K562 (cell line): ENCODE data around the gene CDK11A. TPM values are rescaled to one million over a fixed set of nuclear protein-coding genes. Genes with fewer than 3 reads are reported as not detected.
"Not testable (repeated sequence)": the region's sequence is repeated elsewhere in the genome, so short reads cannot be mapped to it uniquely, and the experiment has no call there.

ENCODE experiments used
- ATAC-seq: fragments of 200-7000 bp; cut with Tn5 transposase; 3 replicates; pipeline ENCODE4 v1.9.1; 2020; ENCODE audit warnings: moderate library complexity
- BruUV-seq: library from RNA; stranded (reverse); fragments of 400-500 nt; replicated peaks from 2 replicates; lab custom pipeline; 2021; lab: Mats Ljungman, UMichigan
- CTCF ChIA-PET: fragments of 300-600 bp; formaldehyde crosslinking; extraction: SDS; loops from one replicate; lab custom pipeline; 2021; ENCODE audit warnings: low intra/inter-chr PET ratio; lab: Yijun Ruan, JAX
- POLR2A ChIA-PET: fragments of 300-600, 350-650 bp; sonication (Branson Sonifier 250); formaldehyde crosslinking; extraction: SDS; loops from one replicate; lab custom pipeline; 2021; ENCODE audit warnings: antibody characterized with exemption, inconsistent platforms; lab: Yijun Ruan, JAX
- DNase-seq, 4 experiments: peaks; one replicate each; pipeline versions ENCODE4 v3.0.0 to v3.0.0-alpha.2; 2011 to 2018; ENCODE audit warnings: low spot score in 3 of 4, mixed read lengths in 3 of 4; ENCODE audit errors: extremely low read depth in 1 of 4
- FAIRE-seq: peaks from 2 replicates; lab custom pipeline; 2011; peaks lifted over from hg19 to GRCh38; lab: Jason Lieb, UNC
- H2AFZ ChIP-seq: 2 replicates; pipeline ENCODE4 v1.6.0; 2011; ENCODE audit warnings: low read depth, low read length, control low read depth, inconsistent platforms
- H3K27ac ChIP-seq: fragments of 200-600 bp; 3 replicates; pipeline ENCODE4 v1.8.0; 2011; ENCODE audit warnings: low read depth, mild to moderate bottlenecking, control low read depth, inconsistent platforms, low read length, moderate library complexity, mixed read lengths; ENCODE audit errors: extremely low read depth
- H3K27me3 ChIP-seq, 2 experiments: fragments of 300-600 bp in 1 of 2; 2 replicates in 1 of 2; 3 replicates in 1 of 2; pipeline versions ENCODE4 v1.6.0 to v1.8.0; 2011; ENCODE audit warnings: inconsistent platforms in 2 of 2, low read length in 2 of 2, mild to moderate bottlenecking in 1 of 2, mixed read lengths in 1 of 2, moderate library complexity in 1 of 2; ENCODE audit not compliant: control insufficient read depth in 2 of 2, insufficient read depth in 2 of 2
- H3K36me3 ChIP-seq: fragments of 300-600 bp; 3 replicates; pipeline ENCODE4 v1.8.0; 2011; ENCODE audit warnings: mild to moderate bottlenecking, low read length, inconsistent platforms; ENCODE audit not compliant: control insufficient read depth, insufficient read depth
- H3K4me1 ChIP-seq, 2 experiments: fragments of 200-600 bp in 1 of 2; replicated peaks in 1 of 2; 2 replicates in 1 of 2; 3 replicates in 1 of 2; pipeline versions ENCODE4 v1.5.1 to v1.8.0; 2011; ENCODE audit warnings: inconsistent platforms in 2 of 2, low read length in 2 of 2, mild to moderate bottlenecking in 1 of 2, mixed read lengths in 1 of 2, moderate library complexity in 1 of 2; ENCODE audit not compliant: control insufficient read depth in 2 of 2, insufficient read depth in 2 of 2
- H3K4me2 ChIP-seq: 2 replicates; pipeline ENCODE4 v1.6.1; 2011; ENCODE audit warnings: low read length, control low read depth, inconsistent platforms, mixed read lengths; ENCODE audit not compliant: insufficient read depth
- H3K4me3 ChIP-seq: fragments of 200-600 bp; sonication (generic), shearing (Covaris generic); 2 replicates; pipeline ENCODE4 v1.5.1; 2016; ENCODE audit warnings: control low read depth, inconsistent platforms
- H3K79me2 ChIP-seq: fragments of 200-600 bp; 3 replicates; pipeline ENCODE4 v1.8.0; 2011; ENCODE audit warnings: low read length, inconsistent platforms; ENCODE audit not compliant: control insufficient read depth, insufficient read depth
- H3K9ac ChIP-seq, 2 experiments: 2 replicates each; pipeline versions ENCODE4 v1.6.0 to v1.6.1; 2011; ENCODE audit warnings: low read depth in 2 of 2, low read length in 2 of 2, control low read depth in 1 of 2, inconsistent platforms in 1 of 2, mild to moderate bottlenecking in 1 of 2, mixed read lengths in 1 of 2; ENCODE audit not compliant: insufficient read depth in 1 of 2
- H3K9me1 ChIP-seq: one replicate; pipeline ENCODE4 v1.6.0; 2011; ENCODE audit warnings: inconsistent platforms, mild to moderate bottlenecking, low read length, moderate library complexity; ENCODE audit not compliant: control insufficient read depth, insufficient read depth
- H3K9me3 ChIP-seq: replicated peaks from 2 replicates; pipeline ENCODE4 v1.5.1; 2011; ENCODE audit warnings: low read depth, low read length, inconsistent platforms; ENCODE audit not compliant: control insufficient read depth, insufficient read depth
- H4K20me1 ChIP-seq: replicated peaks from 2 replicates; pipeline ENCODE4 v1.6.1; 2011; ENCODE audit warnings: low read length, inconsistent platforms, mixed read lengths; ENCODE audit not compliant: control insufficient read depth, insufficient read depth
- HDAC2 ChIP-seq: fragments of 450-650 bp; IDR thresholded peaks from 2 replicates; pipeline ENCODE4 v1.6.1; 2016; ENCODE audit warnings: mild to moderate bottlenecking
- LCOR ChIP-seq: sonication (generic); formaldehyde crosslinking; IDR thresholded peaks from 2 replicates; pipeline ENCODE4 v1.8.0; 2022; ENCODE audit warnings: mild to moderate bottlenecking, missing genetic modification reagents
- MAFF ChIP-seq: IDR thresholded peaks from 2 replicates; pipeline ENCODE4 v1.6.1; 2012; ENCODE audit warnings: low read length, improper control_type of control experiment
- NR2C1 ChIP-seq, 2 experiments: fragments of 450-650 bp; IDR thresholded peaks; 2 replicates each; pipeline ENCODE4 v1.6.1; 2017; ENCODE audit warnings: mild to moderate bottlenecking in 2 of 2, antibody characterized with exemption in 1 of 2, inconsistent platforms in 1 of 2, missing compliant biosample characterization in 1 of 2, missing genetic modification characterization in 1 of 2
- POLR2AphosphoS5 ChIP-seq: IDR thresholded peaks from 2 replicates; pipeline ENCODE4 v1.6.1; 2011; ENCODE audit warnings: mild to moderate bottlenecking, low read depth, low read length, moderate library complexity; ENCODE audit not compliant: control insufficient read depth, insufficient read depth
- WGBS: fragments of 100-300 bp; shearing (Covaris generic); methylation state at CpG from one replicate; pipeline ENCODE4 v1.1.6; 2016; ENCODE audit warnings: low coverage, mixed read lengths; ENCODE audit not compliant: insufficient coverage; ENCODE audit errors: missing lambda C conversion rate; 5-methylcytosine and 5-hydroxymethylcytosine counted together
- in situ Hi-C: fragments of 300-500 bp; cut with MboI; formaldehyde crosslinking; loops from 4 replicates; pipeline ENCODE4 v1.15.0; 2018; ENCODE audit warnings: inconsistent platforms, mixed read lengths
- intact Hi-C: fragments of 100-400 bp; cut with micrococcal nuclease; formaldehyde crosslinking; loops from 2 replicates; pipeline ENCODE4 v1.14.2; 2022
- polyA plus RNA-seq, 8 experiments: library from polyadenylated mRNA; depleted of rRNA in 4 of 8; stranded (reverse) in 5 of 8; unstranded in 3 of 8; fragments of >200 nt; fragmentation: Nextera tagmentation in 2 of 8; fragmentation: Illumina TruSeq in 1 of 8; extraction: Ambion mirVana in 2 of 8; extraction: Trizol in 1 of 8; gene quantifications; 2 replicates each; pipeline versions ENCODE4 v1.2.1 to v1.2.3, GENCODE V29; 2011 to 2014; ENCODE audit warnings: inconsistent platforms in 1 of 8, missing spikeins in 1 of 8
- total RNA-seq, 7 experiments: library from RNA; depleted of rRNA in 6 of 7; stranded (reverse); fragments of >200 nt in 6 of 7; fragmentation: Illumina TruSeq in 2 of 7; extraction: Trizol in 2 of 7; gene quantifications; 2 replicates each; pipeline versions ENCODE4 v1.2.1 to v1.2.3, GENCODE V29; 2011 to 2021; ENCODE audit warnings: low replicate concordance in 1 of 7
- TF ChIP-seq, protein P1 (sequence below): fragments of 450-650 bp; IDR thresholded peaks from 2 replicates; pipeline ENCODE4 v1.7.1; 2018; ENCODE audit warnings: mild to moderate bottlenecking, low read depth; ENCODE audit not compliant: partially characterized antibody
- TF ChIP-seq, protein P2 (sequence below), 2 experiments: fragments of 450-650 bp; conservative IDR thresholded peaks; 2 replicates each; pipeline ENCODE4 v1.6.1; 2017; ENCODE audit warnings: mild to moderate bottlenecking in 2 of 2, moderate library complexity in 2 of 2

Gene CDK11A
- total and polyA plus RNA-seq, 9 of the 15 experiments (the other 6 are each of a cell fraction or from before 2014, with no cell fraction given) = 4.5 to 71.0 (median 43.9) TPM

DNA sequence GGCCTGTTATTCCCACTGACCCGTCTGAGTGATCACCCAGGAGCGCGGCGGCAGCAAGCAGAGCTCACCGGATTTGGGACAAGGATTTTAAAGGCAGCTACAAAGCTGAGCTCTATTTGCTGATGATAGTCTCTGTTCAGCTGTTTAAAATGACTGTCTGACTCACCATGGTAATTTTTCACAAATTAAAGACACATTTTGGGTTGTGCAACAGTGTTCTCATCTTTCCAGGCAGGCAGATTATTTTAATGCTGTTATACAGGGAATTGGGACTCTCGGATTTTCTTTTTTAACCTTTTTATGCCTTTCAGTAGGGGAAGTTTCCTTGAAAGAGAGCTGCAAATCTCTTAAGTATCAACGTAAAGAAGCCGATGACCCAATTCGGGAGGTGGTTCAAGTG, 61.8 kb downstream of the CDK11A start:
- H3K27me3 ChIP-seq, H3K27ac ChIP-seq, DNase-seq, H2AFZ ChIP-seq, in situ Hi-C loops, H3K4me2 ChIP-seq, FAIRE-seq, H3K79me2 ChIP-seq, CTCF ChIA-PET, ATAC-seq, POLR2A ChIA-PET, H3K9me1 ChIP-seq, intact Hi-C loops, H4K20me1 ChIP-seq, BruUV-seq, H3K9ac ChIP-seq, H3K4me3 ChIP-seq, H3K9me3 ChIP-seq: not testable (repeated sequence)
- H3K4me1 ChIP-seq = peaks cover 2 to 20% of the 10 kb centered on the region in 2 experiments; a peak in 4 of 5 replicates
- H3K36me3 ChIP-seq = peaks cover 18% of the 10 kb centered on the region; the same call in 2 of the 3 replicates
- 85% methylated on average over 7 of the region's 9 CpGs for WGBS

DNA sequence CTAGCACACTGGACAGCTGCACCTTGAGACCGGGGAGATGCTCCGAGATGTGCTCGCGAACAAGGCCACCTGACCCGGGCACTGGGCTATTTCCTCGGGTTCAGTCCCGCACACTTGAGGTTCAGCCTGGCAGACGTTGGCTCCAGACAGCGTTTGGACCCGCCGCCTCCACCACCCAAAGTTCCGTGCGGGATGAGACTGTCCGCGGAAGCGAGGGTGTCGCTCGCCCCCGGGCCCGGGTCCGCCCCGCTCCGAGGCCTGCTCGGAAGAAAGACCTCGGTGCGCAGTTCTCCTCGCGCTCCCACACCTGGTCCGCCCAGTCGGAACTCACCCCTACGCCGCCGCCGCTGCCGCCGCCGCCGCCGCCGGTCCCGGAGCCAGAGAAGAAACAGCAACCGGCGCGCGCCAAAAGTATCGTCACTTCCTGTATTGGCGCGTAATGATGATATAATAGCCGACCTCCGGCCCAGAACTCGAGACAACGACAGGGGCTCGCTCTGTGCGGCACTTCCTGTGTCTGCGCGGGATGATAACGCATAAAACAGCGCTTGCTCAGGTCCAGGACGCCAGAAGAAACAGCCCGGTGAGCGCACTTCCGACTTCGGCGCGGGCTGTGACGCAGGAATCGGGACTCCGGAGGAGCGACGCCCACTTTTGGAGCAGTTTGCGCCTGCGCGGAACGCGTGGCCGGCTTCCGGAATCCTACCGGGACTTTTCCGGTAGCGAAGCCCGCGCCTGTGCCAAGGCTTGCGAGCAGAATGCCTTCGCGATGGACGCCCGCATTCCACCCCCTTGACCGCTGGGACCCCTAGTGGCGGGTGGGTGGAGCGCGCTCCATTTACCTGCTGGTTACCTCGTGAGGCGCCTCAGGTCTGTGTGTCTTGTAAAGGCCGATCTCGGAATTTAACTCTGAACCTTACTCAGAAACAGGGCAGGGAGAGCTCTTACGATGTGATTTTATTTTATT, 65.3 kb downstream of the CDK11A start, which contains the start of gene CDK11B:
CDK11B (minus strand) TSS at position 422 of the 967 bp plus-strand sequence. CDS start 1,519 bp downstream, outside the sequence.
- under 1% methylated on average over 52 of the region's 96 CpGs for WGBS
- FAIRE-seq = peak; percentile 95
- TF ChIP-seq NR2C1 (IDR thresholded peaks at IDR 0.05) (peak; percentile 88), NR2C1 (tag; IDR thresholded peaks at IDR 0.05) (peak; percentile 94), HDAC2 (peak; percentile 87), MAFF (peak; percentile 32), POLR2AphosphoS5 (peak; percentile 41; the same call in 1 of the 2 replicates), LCOR (0 out of 2 replicates have a peak, but pooled peaks have one; percentile 61)
- TF ChIP-seq, protein P1, sequence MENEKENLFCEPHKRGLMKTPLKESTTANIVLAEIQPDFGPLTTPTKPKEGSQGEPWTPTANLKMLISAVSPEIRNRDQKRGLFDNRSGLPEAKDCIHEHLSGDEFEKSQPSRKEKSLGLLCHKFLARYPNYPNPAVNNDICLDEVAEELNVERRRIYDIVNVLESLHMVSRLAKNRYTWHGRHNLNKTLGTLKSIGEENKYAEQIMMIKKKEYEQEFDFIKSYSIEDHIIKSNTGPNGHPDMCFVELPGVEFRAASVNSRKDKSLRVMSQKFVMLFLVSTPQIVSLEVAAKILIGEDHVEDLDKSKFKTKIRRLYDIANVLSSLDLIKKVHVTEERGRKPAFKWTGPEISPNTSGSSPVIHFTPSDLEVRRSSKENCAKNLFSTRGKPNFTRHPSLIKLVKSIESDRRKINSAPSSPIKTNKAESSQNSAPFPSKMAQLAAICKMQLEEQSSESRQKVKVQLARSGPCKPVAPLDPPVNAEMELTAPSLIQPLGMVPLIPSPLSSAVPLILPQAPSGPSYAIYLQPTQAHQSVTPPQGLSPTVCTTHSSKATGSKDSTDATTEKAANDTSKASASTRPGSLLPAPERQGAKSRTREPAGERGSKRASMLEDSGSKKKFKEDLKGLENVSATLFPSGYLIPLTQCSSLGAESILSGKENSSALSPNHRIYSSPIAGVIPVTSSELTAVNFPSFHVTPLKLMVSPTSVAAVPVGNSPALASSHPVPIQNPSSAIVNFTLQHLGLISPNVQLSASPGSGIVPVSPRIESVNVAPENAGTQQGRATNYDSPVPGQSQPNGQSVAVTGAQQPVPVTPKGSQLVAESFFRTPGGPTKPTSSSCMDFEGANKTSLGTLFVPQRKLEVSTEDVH = peak; percentile 98
- TF ChIP-seq, protein P2, sequence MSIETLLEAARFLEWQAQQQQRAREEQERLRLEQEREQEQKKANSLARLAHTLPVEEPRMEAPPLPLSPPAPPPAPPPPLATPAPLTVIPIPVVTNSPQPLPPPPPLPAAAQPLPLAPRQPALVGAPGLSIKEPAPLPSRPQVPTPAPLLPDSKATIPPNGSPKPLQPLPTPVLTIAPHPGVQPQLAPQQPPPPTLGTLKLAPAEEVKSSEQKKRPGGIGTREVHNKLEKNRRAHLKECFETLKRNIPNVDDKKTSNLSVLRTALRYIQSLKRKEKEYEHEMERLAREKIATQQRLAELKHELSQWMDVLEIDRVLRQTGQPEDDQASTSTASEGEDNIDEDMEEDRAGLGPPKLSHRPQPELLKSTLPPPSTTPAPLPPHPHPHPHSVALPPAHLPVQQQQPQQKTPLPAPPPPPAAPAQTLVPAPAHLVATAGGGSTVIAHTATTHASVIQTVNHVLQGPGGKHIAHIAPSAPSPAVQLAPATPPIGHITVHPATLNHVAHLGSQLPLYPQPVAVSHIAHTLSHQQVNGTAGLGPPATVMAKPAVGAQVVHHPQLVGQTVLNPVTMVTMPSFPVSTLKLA (conservative IDR thresholded peaks at IDR 0.05) = peak; percentile 91 to 96

More for the DNA sequence above, 65.3 kb downstream of the CDK11A start, which contains the start of gene CDK11B:
- Histone ChIP-seq H3K27ac (peak within 1 kb of the TSS; percentile 99), H3K9ac (peak within 1 kb of the TSS; percentile 91 to 93), H3K79me2 (peaks cover 14% of the 10 kb centered on the region; the same call in 2 of the 3 replicates), H3K4me2 (peak within 1 kb of the TSS; percentile 85; the same call in 1 of the 2 replicates), H3K36me3 (peaks cover 32% of the 10 kb centered on the region), H3K4me3 (peak within 1 kb of the TSS; percentile 57), H2AFZ (peak within 1 kb of the TSS; percentile 97)
- H4K20me1 ChIP-seq, H3K4me1 ChIP-seq, POLR2A ChIA-PET, H3K27me3 ChIP-seq, BruUV-seq, H3K9me1 ChIP-seq, H3K9me3 ChIP-seq: not testable (repeated sequence)
- ATAC-seq (peak; percentile 93), DNase-seq (peak; percentile 89 to 99 (median 94))
- CTCF ChIA-PET = interaction anchor here (0.6 kb wide), 1 partner anchor 96 kb away, joined by 3 read pairs; no protein-coding TSS in a partner anchor
- intact Hi-C loops (loop anchor here (5.0 kb wide), 1 partner anchor 87 kb away; the partner anchor contains the start of gene SSU72), in situ Hi-C loops (loop anchor here (5.0 kb wide), 2 partner anchors 63 to 92 kb away; partner anchors contain the start of gene CDK11A)
